Endothelial cell (in vitro differentiated cells): Measurements from ENCODE around the gene DNMT3A. TPM values are rescaled to one million over a fixed set of nuclear protein-coding genes. Genes with fewer than 3 reads are reported as not detected.

Source experiments
- DNase-seq: peaks from one replicate; pipeline ENCODE4 v3.0.0; 2021; ENCODE audit warnings: low spot score
- H3K27ac Mint-ChIP-seq: one replicate; pipeline ENCODE4 v1.8.0; 2021; ENCODE audit warnings: mixed read lengths, inconsistent platforms; ENCODE audit not compliant: unreplicated experiment
- H3K27me3 Mint-ChIP-seq: one replicate; pipeline ENCODE4 v1.8.0; 2021; ENCODE audit warnings: mild to moderate bottlenecking, moderate library complexity, mixed read lengths, inconsistent platforms; ENCODE audit not compliant: unreplicated experiment
- H3K36me3 Mint-ChIP-seq: one replicate; pipeline ENCODE4 v1.8.0; 2021; ENCODE audit warnings: mild to moderate bottlenecking, low read depth, mixed read lengths, inconsistent platforms; ENCODE audit not compliant: unreplicated experiment
- H3K4me1 Mint-ChIP-seq: one replicate; pipeline ENCODE4 v1.8.0; 2021; ENCODE audit warnings: mild to moderate bottlenecking, mixed read lengths, inconsistent platforms; ENCODE audit not compliant: unreplicated experiment
- H3K4me3 Mint-ChIP-seq: one replicate; pipeline ENCODE4 v1.8.0; 2021; ENCODE audit warnings: mild to moderate bottlenecking, mixed read lengths, inconsistent platforms; ENCODE audit not compliant: unreplicated experiment
- H3K9me3 Mint-ChIP-seq: one replicate; pipeline ENCODE4 v1.8.0; 2021; ENCODE audit warnings: mixed read lengths, inconsistent platforms; ENCODE audit not compliant: unreplicated experiment
- microRNA-seq: library from miRNA; unstranded; fragments of <30 nt; microRNA quantifications from one replicate; pipeline ENCODE4, GENCODE V29; 2020; ENCODE audit not compliant: unreplicated experiment
- total RNA-seq: library from RNA; stranded (reverse); fragmentation: NEBNext Ultra II Directional; extraction: Animal tissue kit (Norgen Biotek cat#: 25700); gene quantifications from one replicate; pipeline ENCODE4 v1.2.1, GENCODE V29; 2021; ENCODE audit not compliant: unreplicated experiment
- TF ChIP-seq, protein P1 (sequence below): fragments of 200-600 bp; sonication (generic); IDR thresholded peaks from one replicate; pipeline ENCODE4 v1.5.0; 2021; ENCODE audit warnings: antibody characterized with exemption; ENCODE audit not compliant: unreplicated experiment

The DNMT3A gene
- total RNA-seq, 1 donor from 2014 or later = 177 TPM

DNA sequence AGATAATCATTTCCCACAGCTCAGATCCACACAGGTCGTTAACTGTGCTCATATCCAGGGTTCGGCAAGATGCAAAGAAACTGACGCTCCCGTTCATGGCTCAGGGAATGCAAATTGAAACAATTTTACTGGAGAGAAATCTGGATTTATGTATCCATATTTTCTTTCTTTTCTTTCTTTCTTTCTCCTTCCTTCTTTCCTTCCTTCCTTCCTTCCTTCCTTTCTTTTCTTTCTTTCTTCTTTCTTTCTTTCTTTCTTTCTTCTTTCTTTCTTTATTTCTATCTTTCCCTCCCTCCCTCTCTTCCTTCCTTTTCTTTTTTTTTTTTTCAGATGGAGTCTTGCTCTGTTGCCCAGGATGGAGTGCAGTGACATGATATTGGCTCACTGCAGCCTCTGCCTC, 153.3 kb downstream of the DNMT3A start:
- Mint-ChIP-seq H3K4me1 (peaks cover 7% of the 10 kb centered on the region), H3K36me3 (no peaks in the 10 kb centered on the region), H3K9me3 (no peaks in the 10 kb centered on the region), H3K27ac (no peak overlapping the region), H3K27me3 (peaks cover 4% of the 10 kb centered on the region), H3K4me3 (no peak overlapping the region)
- DNase-seq = no peak
- TF ChIP-seq, protein P1, sequence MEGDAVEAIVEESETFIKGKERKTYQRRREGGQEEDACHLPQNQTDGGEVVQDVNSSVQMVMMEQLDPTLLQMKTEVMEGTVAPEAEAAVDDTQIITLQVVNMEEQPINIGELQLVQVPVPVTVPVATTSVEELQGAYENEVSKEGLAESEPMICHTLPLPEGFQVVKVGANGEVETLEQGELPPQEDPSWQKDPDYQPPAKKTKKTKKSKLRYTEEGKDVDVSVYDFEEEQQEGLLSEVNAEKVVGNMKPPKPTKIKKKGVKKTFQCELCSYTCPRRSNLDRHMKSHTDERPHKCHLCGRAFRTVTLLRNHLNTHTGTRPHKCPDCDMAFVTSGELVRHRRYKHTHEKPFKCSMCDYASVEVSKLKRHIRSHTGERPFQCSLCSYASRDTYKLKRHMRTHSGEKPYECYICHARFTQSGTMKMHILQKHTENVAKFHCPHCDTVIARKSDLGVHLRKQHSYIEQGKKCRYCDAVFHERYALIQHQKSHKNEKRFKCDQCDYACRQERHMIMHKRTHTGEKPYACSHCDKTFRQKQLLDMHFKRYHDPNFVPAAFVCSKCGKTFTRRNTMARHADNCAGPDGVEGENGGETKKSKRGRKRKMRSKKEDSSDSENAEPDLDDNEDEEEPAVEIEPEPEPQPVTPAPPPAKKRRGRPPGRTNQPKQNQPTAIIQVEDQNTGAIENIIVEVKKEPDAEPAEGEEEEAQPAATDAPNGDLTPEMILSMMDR = no peak

DNA sequence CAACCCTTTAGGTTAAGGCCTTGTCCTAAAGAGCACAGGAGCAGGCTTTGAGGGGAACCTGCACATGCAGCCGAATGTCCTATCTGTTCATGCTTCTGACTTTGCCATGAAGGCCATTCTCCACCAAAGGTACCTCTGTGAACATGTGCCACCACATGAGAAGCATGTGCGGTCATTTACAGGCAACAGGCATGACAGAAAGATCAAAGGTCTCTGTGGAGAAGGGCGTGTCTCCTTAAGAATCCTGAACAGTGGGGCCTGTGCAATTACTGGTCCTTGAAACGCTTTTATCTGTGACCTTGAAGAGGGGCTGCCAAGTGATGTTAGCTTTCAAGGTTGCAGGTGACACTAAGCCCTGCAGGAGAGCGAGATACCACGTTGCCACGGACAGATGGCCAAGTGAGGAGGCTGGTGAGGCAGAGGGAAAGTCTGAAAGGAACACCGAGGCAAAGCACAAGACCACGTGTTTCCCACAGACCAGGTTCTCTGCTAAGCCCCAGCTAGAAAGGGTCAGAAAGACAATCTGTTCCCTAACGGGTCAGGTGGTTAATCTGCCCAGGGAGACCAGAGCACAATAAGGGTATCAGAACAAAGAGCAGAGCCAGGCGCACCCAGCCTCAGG, 153.9 kb downstream of the DNMT3A start:
- peaks cover 4% of the 10 kb centered on the region for H3K27me3 Mint-ChIP-seq

DNA sequence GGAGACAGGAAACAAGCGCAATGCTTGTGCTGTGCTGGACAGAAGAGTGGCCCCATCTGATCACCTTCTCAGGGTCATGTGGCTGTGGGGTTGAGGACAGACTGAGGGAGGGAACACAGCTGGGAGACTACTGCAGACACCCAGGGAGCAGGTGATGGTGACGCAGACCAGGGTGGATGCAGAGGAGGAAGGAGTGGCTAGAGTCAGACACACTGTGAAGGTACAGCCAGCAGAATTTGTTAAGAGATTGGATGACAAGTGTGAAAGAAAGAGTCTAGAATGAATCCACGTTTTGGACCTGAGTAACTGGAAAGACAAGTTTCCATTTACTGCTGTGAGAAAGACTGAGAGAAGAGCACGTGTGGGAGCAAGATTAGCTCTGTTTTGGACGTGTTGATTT, 157.5 kb downstream of the DNMT3A start:
- Mint-ChIP-seq H3K27me3 (peaks cover 4% of the 10 kb centered on the region), H3K36me3 (no peaks in the 10 kb centered on the region), H3K9me3 (no peaks in the 10 kb centered on the region), H3K27ac (no peak overlapping the region), H3K4me1 (peaks cover 7% of the 10 kb centered on the region), H3K4me3 (no peak overlapping the region)
- DNase-seq = no peak
- TF ChIP-seq, protein P1 = no peak

More for the DNA sequence above, 153.9 kb downstream of the DNMT3A start:
- DNase-seq = no peak
- H3K9me3 Mint-ChIP-seq = no peaks in the 10 kb centered on the region
- no peaks in the 10 kb centered on the region for H3K36me3 Mint-ChIP-seq
- TF ChIP-seq, protein P1 = no peak
- H3K4me1 Mint-ChIP-seq = peaks cover 7% of the 10 kb centered on the region
- H3K27ac Mint-ChIP-seq = no peak overlapping the region
- H3K4me3 Mint-ChIP-seq = no peak overlapping the region

DNA sequence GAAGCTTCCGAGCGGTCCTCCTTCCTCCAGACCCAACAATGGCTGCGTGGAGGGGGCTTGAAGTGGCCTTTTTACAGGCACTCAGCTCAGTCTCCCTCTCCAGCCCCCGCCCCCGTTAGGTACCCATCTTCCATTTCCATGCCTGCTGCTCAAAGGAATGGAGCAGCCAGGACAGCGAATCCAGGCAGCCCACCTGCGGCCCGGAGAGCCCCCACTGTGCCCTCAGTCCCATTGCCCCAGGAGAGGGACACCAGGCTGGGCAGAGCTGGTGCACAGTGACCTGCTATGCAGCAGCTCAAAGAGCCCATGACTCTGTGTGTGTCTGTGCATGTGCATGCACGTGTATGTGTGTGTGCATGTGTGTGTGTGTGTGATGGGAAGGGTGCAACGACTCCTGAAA, 162.7 kb downstream of the DNMT3A start:
- Mint-ChIP-seq H3K36me3 (no peaks in the 10 kb centered on the region), H3K4me3 (no peak overlapping the region), H3K4me1 (no peaks in the 10 kb centered on the region), H3K27me3 (peaks cover 4% of the 10 kb centered on the region), H3K27ac (no peak overlapping the region), H3K9me3 (no peaks in the 10 kb centered on the region)
- TF ChIP-seq, protein P1 = no peak
- DNase-seq = no peak

Small RNAs within 50 kb of the gene (microRNA-seq; reads per million reads assigned to microRNA genes)
- 640 reads per million, percentile 91 among the genes with 10 or more reads in this experiment for gene MIR1301

Other genes with a start within 250 kb of the DNMT3A start
- gene POMC, start 173.3 kb downstream of the DNMT3A start, total RNA-seq = 0.64 TPM